SK-N-SH (cell line): Measurements from ENCODE around the gene UBASH3B. TPM values are rescaled to one million over a fixed set of nuclear protein-coding genes. Genes with fewer than 3 reads are reported as not detected.

Experiments used
- CTCF ChIA-PET: fragments of 300-600, 350-600 bp; formaldehyde crosslinking; extraction: SDS; loops from one replicate; lab custom pipeline; 2021; lab: Yijun Ruan, JAX
- POLR2A ChIA-PET: fragments of 350-600 bp; sonication (Branson Sonifier 250); formaldehyde crosslinking; extraction: SDS; loops from one replicate; lab custom pipeline; 2020; ENCODE audit warnings: antibody characterized with exemption, inconsistent platforms; lab: Yijun Ruan, JAX
- DNase-seq: peaks from one replicate; pipeline ENCODE4 v3.0.0; 2012
- H2AFZ ChIP-seq: fragments of 200-600 bp; sonication (generic); 2 replicates; pipeline ENCODE4 v1.8.1; 2016; ENCODE audit warnings: antibody characterized with exemption, mild to moderate bottlenecking, low read depth
- H3F3A ChIP-seq: fragments of 200-600 bp; sonication (generic); replicated peaks from 2 replicates; pipeline ENCODE3; 2016; ENCODE audit warnings: antibody characterized with exemption, mild to moderate bottlenecking; ENCODE audit not compliant: insufficient read depth
- H3K27ac ChIP-seq, 2 experiments: fragments of 200-500 bp in 1 of 2; fragments of 200-600 bp in 1 of 2; sonication (Bioruptor generic) in 1 of 2; sonication (generic), shearing (Covaris generic) in 1 of 2; 2 replicates each; pipeline versions ENCODE4 v1.5.1 to v1.6.1; 2014 to 2016; ENCODE audit warnings: low read depth in 2 of 2, inconsistent platforms in 1 of 2, low read length in 1 of 2, mild to moderate bottlenecking in 1 of 2, mixed read lengths in 1 of 2
- H3K27me3 ChIP-seq: fragments of 200-600 bp; sonication (generic), shearing (Covaris generic); 2 replicates; pipeline ENCODE4 v1.6.1; 2016; ENCODE audit warnings: mixed run types; ENCODE audit not compliant: insufficient read depth
- H3K36me3 ChIP-seq, 2 experiments: fragments of 200-500 bp in 1 of 2; fragments of 200-600 bp in 1 of 2; sonication (Bioruptor generic) in 1 of 2; sonication (generic) in 1 of 2; replicated peaks in 1 of 2; 2 replicates each; pipeline versions ENCODE3 to v1.5.1; 2014 to 2016; ENCODE audit warnings: low read length in 1 of 2, mild to moderate bottlenecking in 1 of 2; ENCODE audit not compliant: insufficient read depth in 2 of 2, control insufficient read depth in 1 of 2
- H3K4me1 ChIP-seq, 2 experiments: fragments of 200-500 bp in 1 of 2; fragments of 200-600 bp in 1 of 2; sonication (Bioruptor generic) in 1 of 2; sonication (generic), shearing (Covaris generic) in 1 of 2; 2 replicates each; pipeline versions ENCODE4 v1.5.1 to v1.6.1; 2014 to 2016; ENCODE audit warnings: low read depth in 1 of 2, low read length in 1 of 2, mixed run types in 1 of 2; ENCODE audit not compliant: insufficient read depth in 2 of 2, control insufficient read depth in 1 of 2
- H3K4me2 ChIP-seq: fragments of 200-600 bp; sonication (generic), shearing (Covaris generic); 2 replicates; pipeline ENCODE4 v1.6.1; 2017; ENCODE audit warnings: mixed run types
- H3K4me3 ChIP-seq, 2 experiments: fragments of 200-500 bp in 1 of 2; fragments of 200-600 bp in 1 of 2; sonication (Bioruptor generic) in 1 of 2; sonication (generic), shearing (Covaris generic) in 1 of 2; 2 replicates each; pipeline versions ENCODE4 v1.5.1 to v1.8.1; 2014 to 2016; ENCODE audit warnings: low read depth in 2 of 2, inconsistent platforms in 1 of 2, low read length in 1 of 2, mild to moderate bottlenecking in 1 of 2, mixed read lengths in 1 of 2, moderate library complexity in 1 of 2
- H3K79me2 ChIP-seq: fragments of 200-600 bp; sonication (generic); 2 replicates; pipeline ENCODE4 v1.8.1; 2017; ENCODE audit warnings: mild to moderate bottlenecking; ENCODE audit not compliant: insufficient read depth
- H3K9ac ChIP-seq: fragments of 200-600 bp; sonication (generic); 2 replicates; pipeline ENCODE4 v1.6.1; 2017; ENCODE audit warnings: mixed run types
- H3K9me2 ChIP-seq: fragments of 200-600 bp; sonication (generic); 2 replicates; pipeline ENCODE4 v1.6.1; 2017; ENCODE audit warnings: mixed run types
- H3K9me3 ChIP-seq: fragments of 200-600 bp; sonication (generic); 2 replicates; pipeline ENCODE4 v1.6.1; 2017; ENCODE audit warnings: mixed run types, mild to moderate bottlenecking, moderate library complexity
- H4K20me1 ChIP-seq: fragments of 200-600 bp; sonication (generic); 2 replicates; pipeline ENCODE4 v1.6.1; 2017; ENCODE audit warnings: mild to moderate bottlenecking, mixed run types; ENCODE audit not compliant: insufficient read depth
- EZH2phosphoT487 ChIP-seq: fragments of 200-600 bp; sonication (generic); IDR thresholded peaks from 2 replicates; pipeline ENCODE4 v1.6.1; 2017; ENCODE audit warnings: low read depth, mixed run types, mild to moderate bottlenecking, antibody characterized with exemption, moderate library complexity, borderline replicate concordance
- FOXJ3 ChIP-seq: sonication (generic); formaldehyde crosslinking; IDR thresholded peaks from 2 replicates; pipeline ENCODE4 v1.5.1; 2020; ENCODE audit warnings: mild to moderate bottlenecking, missing genetic modification reagents
- FOXM1 ChIP-seq: IDR thresholded peaks from 2 replicates; pipeline ENCODE4 v1.4.0; 2012; ENCODE audit warnings: low read depth, mild to moderate bottlenecking
- GATA2 ChIP-seq: sonication (generic); formaldehyde crosslinking; IDR thresholded peaks from 2 replicates; pipeline ENCODE4 v1.5.0; 2020; ENCODE audit warnings: mild to moderate bottlenecking, missing genetic modification reagents
- NFIC ChIP-seq: IDR thresholded peaks from 2 replicates; pipeline ENCODE4 v1.4.0; 2012; ENCODE audit warnings: borderline replicate concordance
- RCOR1 ChIP-seq: fragments of 150-350 bp; IDR thresholded peaks from 2 replicates; pipeline ENCODE4 v1.6.1; 2017; ENCODE audit warnings: antibody characterized with exemption, low read length
- RXRA ChIP-seq: IDR thresholded peaks from 2 replicates; pipeline ENCODE4 v1.4.0; 2012; ENCODE audit warnings: low read depth, mild to moderate bottlenecking, borderline replicate concordance
- TAF1 ChIP-seq: IDR thresholded peaks from 2 replicates; pipeline ENCODE4 v1.6.1; 2012; ENCODE audit warnings: low read depth, mild to moderate bottlenecking, low read length, moderate library complexity, borderline replicate concordance
- TCF12 ChIP-seq: IDR thresholded peaks from 2 replicates; pipeline ENCODE4 v1.4.0; 2012
- TEAD4 ChIP-seq: IDR thresholded peaks from 2 replicates; pipeline ENCODE4 v1.4.0; 2012; ENCODE audit warnings: mild to moderate bottlenecking, borderline replicate concordance; ENCODE audit not compliant: insufficient read depth
- WGBS: methylation state at CpG from one replicate; pipeline ENCODE4 v1.1.6; 2017; ENCODE audit warnings: low lambda C conversion rate; 5-methylcytosine and 5-hydroxymethylcytosine counted together
- polyA plus RNA-seq, 3 experiments: library from polyadenylated mRNA; depleted of rRNA; stranded (reverse); fragments of >200 nt; gene quantifications; 2 replicates each; pipeline ENCODE4 v1.2.3, GENCODE V29; 2012
- TF ChIP-seq, protein P1 (sequence below): fragments of 150-350 bp; IDR thresholded peaks from 2 replicates; pipeline ENCODE4 v1.6.1; 2017; ENCODE audit warnings: antibody characterized with exemption, low read length, low read depth, borderline replicate concordance
- TF ChIP-seq, protein P2 (sequence below): IDR thresholded peaks from 2 replicates; pipeline ENCODE4; 2012
- TF ChIP-seq, protein P3 (sequence below): fragments of 150-350 bp; IDR thresholded peaks from 2 replicates; pipeline ENCODE4 v1.6.1; 2016; ENCODE audit warnings: mild to moderate bottlenecking, low read depth, low read length

Gene UBASH3B
- polyA plus RNA-seq, 1 of the 3 experiments (the other 2 are of a cell fraction), result 10.4 TPM

DNA sequence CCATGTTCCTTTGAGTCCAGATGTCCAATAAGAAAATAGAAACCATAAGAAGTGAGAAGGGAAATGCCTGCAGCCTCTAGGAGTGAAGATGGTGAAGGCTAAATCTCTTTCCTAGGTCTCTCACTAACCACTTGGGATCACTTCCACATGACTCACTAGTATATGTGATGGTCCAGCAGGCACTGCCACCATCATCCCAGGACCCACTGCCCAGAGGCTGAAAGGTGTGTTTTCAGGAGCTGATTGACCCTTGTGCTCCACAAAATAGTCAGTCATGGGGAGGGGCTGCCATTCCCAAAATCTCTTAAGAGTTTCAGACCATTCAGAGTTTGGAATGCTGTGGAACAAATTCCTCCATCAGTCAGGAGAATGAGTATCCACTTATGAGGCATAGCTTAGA is 22.9 kb downstream of the UBASH3B start:
- ChIA-PET CTCF (interaction anchor here (1.0 kb wide), 1 partner anchor 103 kb away, joined by 3 read pairs; no protein-coding TSS in a partner anchor), POLR2A (no interaction called here)
- DNase-seq, result no peak
- H3K9ac ChIP-seq, result no peak overlapping the region
- H3K9me3 ChIP-seq, result no peaks in the 10 kb centered on the region
- no peaks in the 10 kb centered on the region for H3K36me3 ChIP-seq
- no peak for TF ChIP-seq TAF1
- TF ChIP-seq GATA2 (CRISPR knock-in tag), result no peak
- TF ChIP-seq, protein P1, sequence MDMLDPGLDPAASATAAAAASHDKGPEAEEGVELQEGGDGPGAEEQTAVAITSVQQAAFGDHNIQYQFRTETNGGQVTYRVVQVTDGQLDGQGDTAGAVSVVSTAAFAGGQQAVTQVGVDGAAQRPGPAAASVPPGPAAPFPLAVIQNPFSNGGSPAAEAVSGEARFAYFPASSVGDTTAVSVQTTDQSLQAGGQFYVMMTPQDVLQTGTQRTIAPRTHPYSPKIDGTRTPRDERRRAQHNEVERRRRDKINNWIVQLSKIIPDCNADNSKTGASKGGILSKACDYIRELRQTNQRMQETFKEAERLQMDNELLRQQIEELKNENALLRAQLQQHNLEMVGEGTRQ, result no peak
- H3K27ac ChIP-seq, result no peak overlapping the region
- H3K79me2 ChIP-seq, result peaks cover 92% of the 10 kb centered on the region
- H3K4me3 ChIP-seq, result no peak overlapping the region
- H3K4me2 ChIP-seq, result no peak overlapping the region
- H3K27me3 ChIP-seq, result no peaks in the 10 kb centered on the region
- no peak overlapping the region for H2AFZ ChIP-seq
- H3K9me2 ChIP-seq, result no peaks in the 10 kb centered on the region
- H3K4me1 ChIP-seq, result peaks cover 0 to 13% of the 10 kb centered on the region in 2 experiments; a peak in 1 of 4 replicates
- peaks cover 7% of the 10 kb centered on the region; the same call in 1 of the 2 replicates for H4K20me1 ChIP-seq
- peaks cover 6% of the 10 kb centered on the region for H3F3A ChIP-seq

DNA sequence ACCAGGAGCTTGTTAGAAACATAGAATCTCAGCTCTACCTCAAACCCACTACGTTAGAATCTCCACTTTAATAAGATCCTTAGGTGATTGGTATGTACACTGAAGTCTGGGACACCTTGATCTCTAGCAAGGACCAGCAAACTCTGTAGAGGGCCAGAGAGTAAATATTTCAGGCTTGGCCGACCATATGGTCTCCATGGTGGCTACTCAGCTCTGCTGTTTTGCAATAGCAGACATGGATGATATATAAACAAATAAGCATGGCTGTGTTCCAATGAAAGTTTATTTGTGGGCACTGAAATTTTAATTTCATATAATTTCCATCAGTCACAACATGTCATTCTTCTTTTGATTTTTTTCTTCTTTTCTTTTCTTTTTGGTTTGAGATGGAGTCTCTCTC is 23.9 kb downstream of the UBASH3B start:
- no peak for DNase-seq
- TF ChIP-seq NFIC, result no peak
- TF ChIP-seq, protein P1, result no peak
- no peak for TF ChIP-seq RCOR1
- Histone ChIP-seq H4K20me1 (peaks cover 7% of the 10 kb centered on the region; the same call in 1 of the 2 replicates), H3K4me3 (no peak overlapping the region), H3K27me3 (no peaks in the 10 kb centered on the region), H3K36me3 (no peaks in the 10 kb centered on the region), H3K9ac (no peak overlapping the region), H3K79me2 (peaks cover 95% of the 10 kb centered on the region), H3K9me3 (no peaks in the 10 kb centered on the region), H3K4me2 (no peak overlapping the region), H3K27ac (no peak overlapping the region), H3K4me1 (peaks cover 0 to 13% of the 10 kb centered on the region in 2 experiments; a peak in 1 of 4 replicates), H3F3A (peaks cover 6% of the 10 kb centered on the region), H3K9me2 (no peaks in the 10 kb centered on the region), H2AFZ (no peak overlapping the region)
- CTCF ChIA-PET, result interaction anchor here (1.0 kb wide), 1 partner anchor 102 kb away, joined by 3 read pairs; no protein-coding TSS in a partner anchor
- POLR2A ChIA-PET, result no interaction called here
- 86% methylated on average over 2 of the region's 2 CpGs for whole genome bisulfite sequencing

DNA sequence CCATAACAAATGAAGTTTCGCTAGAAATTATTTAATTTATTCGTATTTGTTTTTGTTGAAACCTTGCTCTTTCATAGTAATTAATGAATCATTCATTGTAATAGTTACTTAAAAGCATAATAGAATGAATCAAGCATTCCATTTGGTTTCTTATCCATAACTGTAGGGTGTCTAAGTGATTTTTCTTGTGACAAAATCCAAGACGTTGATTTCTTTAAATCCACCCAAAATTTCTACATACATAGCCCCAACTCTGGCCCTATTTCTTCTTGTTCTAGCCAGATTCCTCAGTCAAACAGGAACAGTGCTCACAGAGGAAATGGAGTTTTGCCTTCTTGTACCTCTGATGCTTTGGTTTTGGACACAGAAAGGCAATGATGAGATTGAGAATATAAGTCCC is 25.5 kb downstream of the UBASH3B start:
- peaks cover 0 to 17% of the 10 kb centered on the region in 2 experiments; a peak in 1 of 4 replicates for H3K4me1 ChIP-seq
- H2AFZ ChIP-seq, result no peak overlapping the region
- CTCF ChIA-PET, result interaction anchor here (2.2 kb wide), 1 partner anchor 11 kb away, joined by 6 read pairs; no protein-coding TSS in a partner anchor
- 56% methylated on average over 3 of the region's 3 CpGs for WGBS
- H3K9me2 ChIP-seq, result no peaks in the 10 kb centered on the region
- peak overlapping the region; percentile 16; the same call in 1 of the 2 replicates for H3K4me2 ChIP-seq
- no peaks in the 10 kb centered on the region for H3K27me3 ChIP-seq
- H3F3A ChIP-seq, result peaks cover 10% of the 10 kb centered on the region
- H3K9me3 ChIP-seq, result no peaks in the 10 kb centered on the region
- DNase-seq, result no peak
- peaks cover 4% of the 10 kb centered on the region; the same call in 1 of the 2 replicates for H4K20me1 ChIP-seq
- H3K4me3 ChIP-seq, result no peak overlapping the region
- no peaks in the 10 kb centered on the region for H3K36me3 ChIP-seq
- H3K27ac ChIP-seq, result peak overlapping the region in 1 of 2 experiments; percentile 34; a peak in 2 of 4 replicates
- H3K79me2 ChIP-seq, result peaks cover 95% of the 10 kb centered on the region
- POLR2A ChIA-PET, result no interaction called here
- H3K9ac ChIP-seq, result no peak overlapping the region
- no peak for TF ChIP-seq TEAD4
- TF ChIP-seq FOXM1, result no peak
- no peak for TF ChIP-seq TCF12
- no peak for TF ChIP-seq FOXJ3 (CRISPR knock-in tag)
- no peak for TF ChIP-seq EZH2phosphoT487
- TF ChIP-seq, protein P1, result no peak
- TF ChIP-seq, protein P2, sequence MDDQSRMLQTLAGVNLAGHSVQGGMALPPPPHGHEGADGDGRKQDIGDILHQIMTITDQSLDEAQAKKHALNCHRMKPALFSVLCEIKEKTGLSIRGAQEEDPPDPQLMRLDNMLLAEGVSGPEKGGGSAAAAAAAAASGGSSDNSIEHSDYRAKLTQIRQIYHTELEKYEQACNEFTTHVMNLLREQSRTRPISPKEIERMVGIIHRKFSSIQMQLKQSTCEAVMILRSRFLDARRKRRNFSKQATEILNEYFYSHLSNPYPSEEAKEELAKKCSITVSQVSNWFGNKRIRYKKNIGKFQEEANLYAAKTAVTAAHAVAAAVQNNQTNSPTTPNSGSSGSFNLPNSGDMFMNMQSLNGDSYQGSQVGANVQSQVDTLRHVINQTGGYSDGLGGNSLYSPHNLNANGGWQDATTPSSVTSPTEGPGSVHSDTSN, result no peak
- no peak for TF ChIP-seq RXRA
- TF ChIP-seq, protein P3, sequence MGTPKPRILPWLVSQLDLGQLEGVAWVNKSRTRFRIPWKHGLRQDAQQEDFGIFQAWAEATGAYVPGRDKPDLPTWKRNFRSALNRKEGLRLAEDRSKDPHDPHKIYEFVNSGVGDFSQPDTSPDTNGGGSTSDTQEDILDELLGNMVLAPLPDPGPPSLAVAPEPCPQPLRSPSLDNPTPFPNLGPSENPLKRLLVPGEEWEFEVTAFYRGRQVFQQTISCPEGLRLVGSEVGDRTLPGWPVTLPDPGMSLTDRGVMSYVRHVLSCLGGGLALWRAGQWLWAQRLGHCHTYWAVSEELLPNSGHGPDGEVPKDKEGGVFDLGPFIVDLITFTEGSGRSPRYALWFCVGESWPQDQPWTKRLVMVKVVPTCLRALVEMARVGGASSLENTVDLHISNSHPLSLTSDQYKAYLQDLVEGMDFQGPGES, result no peak
